ENCODE measurements around the gene JCAD.
"Not testable (repeated sequence)": the region's sequence is repeated elsewhere in the genome, so short reads cannot be mapped to it uniquely, and the experiment has no call there.

Gene JCAD

GRCh38 chr10:30026080-30026479 lies 33.3 kb downstream of the JCAD start:
- no peak for DNase-seq
- no peak for ATAC-seq

GRCh38 chr10:30025428-30025827 lies 34.0 kb downstream of the JCAD start:
- not testable (repeated sequence) for ATAC-seq, DNase-seq

- ATAC-seq (no peak), DNase-seq (no peak)
Observed at GRCh38 chr10:30022590-30022989, 36.8 kb downstream of the JCAD start.

- DNase-seq (no peak), ATAC-seq (no peak)
Observed at GRCh38 chr10:30019468-30019867, 39.9 kb downstream of the JCAD start.

- ATAC-seq (no peak), DNase-seq (no peak)
Observed at GRCh38 chr10:30018496-30018895, 40.9 kb downstream of the JCAD start.

GRCh38 chr10:30017966-30018365 lies 41.4 kb downstream of the JCAD start:
- DNase-seq (no peak), ATAC-seq (no peak)

- ATAC-seq: no peak
- DNase-seq: no peak
Observed at GRCh38 chr10:30017556-30017955, 41.8 kb downstream of the JCAD start.

- DNase-seq: no peak
- ATAC-seq: no peak
Observed at GRCh38 chr10:30014511-30014910, 44.9 kb downstream of the JCAD start.

GRCh38 chr10:30013757-30014156 lies 45.6 kb downstream of the JCAD start:
- DNase-seq (no peak), ATAC-seq (no peak)

- DNase-seq (no peak), ATAC-seq (no peak)
Observed at GRCh38 chr10:30011956-30012647, 47.3 kb downstream of the JCAD start.

GRCh38 chr10:30011396-30011795 lies 48.0 kb downstream of the JCAD start:
- DNase-seq (no peak), ATAC-seq (no peak)

GRCh38 chr10:30007406-30007805 lies 52.0 kb downstream of the JCAD start:
- no peak for ATAC-seq
- DNase-seq: no peak

- ATAC-seq: no peak
- DNase-seq: no peak
Observed at GRCh38 chr10:30006410-30006809, 53.0 kb downstream of the JCAD start.

GRCh38 chr10:30005116-30005515 lies 54.3 kb downstream of the JCAD start:
- not testable (repeated sequence) for ATAC-seq, DNase-seq

GRCh38 chr10:30002426-30003266 lies 56.7 kb downstream of the JCAD start:
- ATAC-seq (peak; percentile 68), DNase-seq (peak; percentile 72)

GRCh38 chr10:30000802-30001571 lies 58.4 kb downstream of the JCAD start:
- ATAC-seq (no peak), DNase-seq (no peak)

GRCh38 chr10:29998142-29998808 lies 61.1 kb downstream of the JCAD start:
- ATAC-seq: no peak
- DNase-seq: peak; percentile 76

- ATAC-seq: no peak
- no peak for DNase-seq
Observed at GRCh38 chr10:29994811-29995210, 64.6 kb downstream of the JCAD start.

- ATAC-seq: no peak
- DNase-seq: no peak
Observed at GRCh38 chr10:29993319-29993915, 66.0 kb downstream of the JCAD start.

GRCh38 chr10:29992914-29993313 lies 66.5 kb downstream of the JCAD start:
- DNase-seq (no peak), ATAC-seq (no peak)

GRCh38 chr10:29991382-29991781 lies 68.0 kb downstream of the JCAD start:
- ATAC-seq: no peak
- no peak for DNase-seq

- ATAC-seq (no peak), DNase-seq (no peak)
Observed at GRCh38 chr10:29987471-29987870, 71.9 kb downstream of the JCAD start.

Measured in stimulated activated naive CD8-positive, alpha-beta T cell treated with anti-CD3 and anti-CD28 coated beads, Interleukin-15, Interleukin-2, amounts not matched to agents 100 U/mL and 50 U/mL, for 24 hours (primary cell).